Measurements from ENCODE around the gene TALDO1.

The TALDO1 gene

DNA sequence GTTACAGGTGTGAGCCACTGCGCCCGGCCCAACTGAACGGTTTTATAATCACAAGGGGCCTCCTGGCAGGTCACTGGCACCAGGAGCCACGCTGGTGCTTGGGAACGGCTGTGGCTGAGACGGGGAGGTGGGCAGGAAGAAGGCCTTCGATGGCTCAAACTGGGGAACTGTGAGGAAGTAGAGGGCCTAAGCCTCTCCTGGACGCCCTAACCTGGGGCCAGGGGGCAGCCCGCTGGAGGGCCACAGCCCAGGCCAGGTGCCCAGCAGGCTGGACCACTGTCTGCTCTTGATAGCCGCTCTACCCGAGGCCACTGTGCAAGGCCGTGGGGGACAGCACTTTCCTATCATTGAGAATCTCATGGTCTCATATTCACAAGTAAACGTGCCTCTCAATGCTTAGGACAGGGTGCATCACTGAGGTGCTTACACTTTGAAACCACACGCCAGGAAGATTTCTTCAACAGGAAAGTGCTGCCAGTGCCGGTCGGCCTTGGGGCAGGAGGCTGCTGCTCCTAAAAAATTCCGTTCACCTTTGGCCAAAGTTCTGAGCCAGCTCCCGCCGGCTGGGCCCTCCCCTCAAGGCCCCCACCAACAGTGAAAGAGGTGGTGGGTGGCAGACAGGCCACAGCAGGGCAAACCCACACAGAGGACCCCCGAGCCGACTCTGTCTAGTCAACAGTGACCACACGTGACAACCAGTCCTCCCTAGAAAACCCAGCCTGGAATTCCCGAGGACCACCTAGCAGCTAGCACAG is 22.8 kb downstream of the TALDO1 start:
- no peak for DNase-seq (ENCODE audit: low read depth, low spot score)

DNA sequence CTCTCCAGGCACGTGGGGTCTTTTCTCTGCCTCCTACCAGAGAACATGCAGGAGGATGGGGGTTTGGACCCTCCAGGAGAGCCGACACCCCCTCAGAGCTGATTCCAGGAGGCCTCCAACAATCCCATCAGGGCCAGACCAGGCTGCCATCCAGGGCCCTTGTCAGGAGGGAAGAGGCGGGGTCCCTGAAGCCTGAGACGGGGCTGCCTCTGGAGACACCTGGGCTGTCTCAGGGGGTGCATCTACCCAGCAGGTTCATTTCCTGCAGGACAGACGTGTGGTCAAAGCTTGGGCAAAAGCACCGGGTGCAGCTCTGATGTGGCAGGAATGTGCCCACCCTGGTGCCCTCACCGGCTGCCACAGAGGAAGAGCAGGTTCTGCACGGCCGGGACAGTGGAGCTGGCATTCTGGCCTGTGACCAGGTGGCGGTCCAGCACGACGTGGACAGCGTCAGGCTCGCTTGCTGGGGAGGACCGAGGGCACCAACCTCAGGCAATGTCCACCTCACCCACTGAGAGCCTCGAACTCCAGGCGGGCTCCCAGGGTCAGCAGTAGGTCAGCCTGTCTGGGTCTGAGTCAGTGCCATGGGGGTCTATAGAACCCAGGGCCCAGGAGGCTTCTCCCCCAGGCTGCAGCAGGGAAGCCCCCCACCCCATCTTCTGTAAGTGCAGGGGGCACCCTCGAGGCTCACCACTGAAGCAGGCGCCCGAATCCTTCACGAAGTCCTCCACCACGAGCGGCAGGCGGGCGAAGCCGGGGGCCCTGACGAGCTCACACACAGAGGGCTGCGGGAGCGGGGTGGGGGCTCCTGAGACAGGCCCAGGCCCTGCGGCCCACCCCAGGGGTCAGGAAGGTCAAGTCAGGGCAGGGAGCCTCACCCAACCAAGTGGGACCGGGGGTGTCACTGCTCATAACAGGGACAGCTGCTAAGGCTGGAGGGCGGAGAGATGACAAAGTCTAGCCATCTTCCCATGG is 23.7 kb downstream of the TALDO1 start:
- DNase-seq (ENCODE audit: low read depth, low spot score), result no peak

DNA sequence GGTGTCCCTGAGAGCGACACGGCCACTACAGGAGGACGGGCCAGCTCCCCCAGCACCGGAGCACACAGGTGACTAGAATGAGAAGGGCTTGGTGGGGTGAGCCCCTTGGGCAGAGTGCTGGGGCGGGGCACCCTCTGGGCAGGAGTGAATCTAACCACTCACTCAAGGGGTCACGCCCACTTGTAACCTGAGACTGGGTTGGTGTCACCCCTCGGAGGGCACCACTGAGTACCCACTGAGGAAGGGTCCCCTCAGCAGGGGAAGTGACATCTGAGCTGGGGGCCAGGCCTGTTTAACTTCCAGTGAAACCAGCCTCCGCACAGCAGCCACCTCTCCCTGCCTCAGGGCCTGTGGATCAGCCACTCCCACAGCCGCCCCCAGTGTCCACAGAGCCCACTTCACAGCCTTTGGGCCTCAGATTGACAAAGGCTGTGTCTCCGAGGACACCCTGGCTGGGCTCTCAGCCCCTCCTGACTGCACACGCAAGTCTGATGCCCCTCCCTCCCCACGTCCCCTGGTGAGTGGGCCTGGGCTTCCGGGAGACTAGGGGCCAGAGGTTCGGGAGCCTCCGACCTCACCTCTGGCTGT is 24.4 kb downstream of the TALDO1 start:
- DNase-seq (ENCODE audit: low read depth, low spot score), result no peak

DNA sequence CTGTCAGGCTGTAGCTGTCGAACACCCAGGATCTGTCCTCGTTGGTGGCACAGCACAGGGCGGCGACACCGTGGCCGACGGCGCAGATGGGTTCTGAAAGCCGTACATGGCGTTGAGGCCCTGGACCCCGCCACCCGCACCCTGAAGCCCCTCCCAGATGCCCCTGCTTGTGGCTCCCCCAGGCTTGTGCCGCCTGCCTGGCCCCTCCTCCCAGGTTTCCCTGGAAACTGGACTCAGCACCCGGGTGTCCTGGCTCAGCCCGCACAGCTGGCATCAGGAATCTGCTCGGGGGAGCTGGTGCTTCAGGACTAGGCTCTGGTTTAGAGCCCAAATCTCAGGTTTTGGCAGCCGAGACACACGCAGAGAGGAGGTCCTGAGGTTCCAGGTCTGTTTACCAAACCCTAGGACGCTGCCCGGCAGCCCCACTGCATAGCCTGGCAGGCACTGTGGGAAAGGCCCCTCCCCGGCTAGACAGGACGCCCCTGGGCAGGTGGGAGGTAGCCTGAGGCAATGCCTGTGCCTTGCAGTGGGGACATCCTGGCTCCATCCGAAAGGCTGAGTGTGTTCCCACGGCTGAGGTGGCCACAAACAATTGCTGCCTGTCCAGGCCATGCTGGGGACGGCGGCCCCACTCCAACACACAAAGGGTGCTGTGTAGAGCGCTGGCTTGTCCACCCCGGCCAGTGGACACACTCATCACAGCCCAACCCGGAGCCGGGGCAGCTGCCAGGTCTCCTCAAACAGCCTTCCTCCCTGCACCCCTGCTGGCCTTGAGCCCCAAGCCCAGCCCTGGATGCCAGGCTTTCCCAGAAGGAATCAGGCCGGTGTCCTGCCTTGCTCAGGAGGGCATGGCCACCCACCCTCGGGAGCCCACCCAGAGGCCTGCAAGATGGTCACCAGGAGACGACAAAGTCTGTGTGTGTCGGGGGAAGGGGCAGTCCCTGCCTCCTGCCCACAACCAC is 25.4 kb downstream of the TALDO1 start:
- no peak for DNase-seq (ENCODE audit: low read depth, low spot score)

DNA sequence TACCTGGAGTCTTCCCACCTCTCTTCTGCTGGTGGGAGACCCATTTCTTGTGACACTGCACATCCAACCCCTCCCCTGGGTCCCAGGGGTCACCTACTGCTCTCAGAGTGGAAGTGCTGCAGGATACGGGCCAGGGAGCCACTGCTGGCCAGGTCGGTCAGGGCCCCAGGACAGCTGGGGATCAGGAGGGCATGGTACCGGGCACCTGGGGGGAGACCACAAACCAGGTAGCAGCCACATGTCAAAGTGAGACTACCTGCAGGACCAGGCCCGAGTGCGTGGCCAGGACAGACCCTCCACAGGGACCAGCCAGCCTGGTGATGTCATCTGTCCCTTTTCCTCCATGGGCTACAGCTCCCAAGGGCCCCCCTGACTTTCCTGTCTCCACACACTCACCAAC is 26.2 kb downstream of the TALDO1 start:
- no peak for DNase-seq (ENCODE audit: low read depth, low spot score)

DNA sequence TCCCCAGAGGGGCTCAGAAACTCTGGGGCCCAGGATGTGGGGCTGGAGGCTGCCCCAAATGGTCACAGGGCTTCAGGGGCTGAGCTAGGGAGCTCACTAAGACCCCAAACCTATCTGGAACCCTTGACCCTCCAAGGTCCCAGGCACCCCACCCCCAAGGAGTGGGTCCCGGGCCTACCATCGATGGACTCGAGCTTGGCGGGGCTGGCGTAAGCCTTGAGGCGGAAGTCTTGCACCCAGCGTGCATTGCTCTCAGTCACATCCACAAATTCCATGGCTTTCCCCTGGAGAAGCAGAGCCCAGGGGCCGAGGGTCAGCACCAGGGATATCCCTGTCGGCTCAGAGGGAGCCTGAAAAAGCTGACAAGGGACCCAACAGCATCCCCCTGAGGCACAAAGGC is 26.6 kb downstream of the TALDO1 start:
- no peak for DNase-seq (ENCODE audit: low read depth, low spot score)

DNA sequence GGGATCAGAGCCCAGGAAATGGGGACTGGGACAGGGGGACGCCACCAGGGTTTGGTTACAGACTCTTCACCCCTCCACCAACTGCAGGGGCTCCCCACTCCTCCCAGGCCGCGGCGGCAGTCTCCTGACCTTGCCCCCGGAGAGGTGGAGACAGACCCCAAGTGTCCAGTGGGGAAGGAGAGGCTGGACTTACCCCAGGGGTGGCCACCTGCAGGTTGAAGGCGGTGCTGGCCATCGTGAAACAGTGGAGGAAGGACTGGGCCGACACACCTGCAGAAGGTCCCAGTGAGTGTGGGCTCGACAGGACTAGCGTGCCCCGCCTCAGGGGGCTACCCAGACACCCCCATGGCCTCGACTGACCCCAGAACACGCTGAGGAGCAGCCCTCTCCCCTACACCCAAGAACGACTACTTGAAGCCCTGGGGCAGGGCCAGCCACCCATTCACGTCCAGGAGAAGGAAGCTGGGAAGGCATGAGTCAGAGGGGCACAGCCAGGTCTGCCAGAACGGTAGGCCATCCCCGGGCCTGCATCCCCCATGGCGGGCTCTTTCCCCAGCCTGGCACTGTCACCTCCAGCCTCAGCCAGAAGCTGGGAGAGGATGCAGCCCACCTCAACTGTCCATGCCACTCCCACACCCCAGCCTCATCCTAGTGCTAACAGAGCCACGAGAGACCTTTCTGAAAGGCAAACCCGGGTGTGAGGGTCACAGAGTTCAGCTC is 27.8 kb downstream of the TALDO1 start:
- DNase-seq (ENCODE audit: low read depth, low spot score), result no peak

DNA sequence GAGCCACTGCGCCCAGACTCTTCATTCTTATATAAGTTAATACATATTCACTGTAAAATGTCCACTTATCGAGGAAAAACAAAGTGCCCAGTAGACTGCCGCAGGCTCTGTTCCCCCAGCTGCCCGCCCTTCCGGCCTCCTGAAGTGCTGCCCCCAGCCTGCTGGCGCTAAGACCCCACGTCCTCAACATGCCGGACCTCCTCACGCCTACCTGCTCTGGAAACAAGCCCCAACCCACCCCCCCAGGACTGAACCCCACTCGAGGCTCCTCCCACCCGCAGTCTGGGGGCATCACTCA is 28.9 kb downstream of the TALDO1 start:
- DNase-seq (ENCODE audit: low read depth, low spot score), result no peak

DNA sequence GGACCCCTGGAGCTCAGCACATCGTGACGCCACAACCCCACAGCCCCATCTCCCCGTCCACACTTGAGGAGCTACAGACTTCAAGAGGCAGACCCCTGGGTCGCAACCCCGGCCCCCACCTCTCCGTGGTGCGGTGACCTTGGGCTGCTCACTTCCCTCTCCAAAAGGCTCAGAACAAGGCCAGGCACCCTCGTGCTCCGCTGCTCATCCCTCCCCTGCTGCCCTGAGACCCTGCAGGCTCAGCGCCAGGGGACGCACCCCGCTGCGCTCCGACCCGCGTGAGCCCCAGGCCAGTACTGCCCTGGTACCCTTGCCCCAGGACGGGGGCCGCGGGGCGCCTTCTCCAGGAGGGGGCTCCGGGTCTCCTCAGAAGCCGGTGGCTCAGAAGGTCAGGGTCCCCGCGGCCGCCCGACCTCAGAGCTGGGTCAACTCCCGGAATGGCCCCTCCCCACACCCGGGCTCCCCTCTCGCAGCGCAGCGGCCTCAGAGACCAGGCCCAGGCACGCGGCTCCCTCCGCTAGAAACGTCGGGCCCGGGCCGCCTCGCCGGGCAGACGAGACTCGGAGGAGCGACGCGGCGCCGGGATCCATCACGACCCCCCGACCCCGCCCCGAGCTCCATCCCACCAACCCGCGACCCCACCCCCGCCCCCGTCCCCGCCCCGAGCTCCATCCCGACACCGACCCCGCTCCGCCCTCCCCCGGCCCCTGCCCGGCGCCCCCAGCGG is 29.5 kb downstream of the TALDO1 start:
- DNase-seq (ENCODE audit: low read depth, low spot score), result peak; percentile 71

DNA sequence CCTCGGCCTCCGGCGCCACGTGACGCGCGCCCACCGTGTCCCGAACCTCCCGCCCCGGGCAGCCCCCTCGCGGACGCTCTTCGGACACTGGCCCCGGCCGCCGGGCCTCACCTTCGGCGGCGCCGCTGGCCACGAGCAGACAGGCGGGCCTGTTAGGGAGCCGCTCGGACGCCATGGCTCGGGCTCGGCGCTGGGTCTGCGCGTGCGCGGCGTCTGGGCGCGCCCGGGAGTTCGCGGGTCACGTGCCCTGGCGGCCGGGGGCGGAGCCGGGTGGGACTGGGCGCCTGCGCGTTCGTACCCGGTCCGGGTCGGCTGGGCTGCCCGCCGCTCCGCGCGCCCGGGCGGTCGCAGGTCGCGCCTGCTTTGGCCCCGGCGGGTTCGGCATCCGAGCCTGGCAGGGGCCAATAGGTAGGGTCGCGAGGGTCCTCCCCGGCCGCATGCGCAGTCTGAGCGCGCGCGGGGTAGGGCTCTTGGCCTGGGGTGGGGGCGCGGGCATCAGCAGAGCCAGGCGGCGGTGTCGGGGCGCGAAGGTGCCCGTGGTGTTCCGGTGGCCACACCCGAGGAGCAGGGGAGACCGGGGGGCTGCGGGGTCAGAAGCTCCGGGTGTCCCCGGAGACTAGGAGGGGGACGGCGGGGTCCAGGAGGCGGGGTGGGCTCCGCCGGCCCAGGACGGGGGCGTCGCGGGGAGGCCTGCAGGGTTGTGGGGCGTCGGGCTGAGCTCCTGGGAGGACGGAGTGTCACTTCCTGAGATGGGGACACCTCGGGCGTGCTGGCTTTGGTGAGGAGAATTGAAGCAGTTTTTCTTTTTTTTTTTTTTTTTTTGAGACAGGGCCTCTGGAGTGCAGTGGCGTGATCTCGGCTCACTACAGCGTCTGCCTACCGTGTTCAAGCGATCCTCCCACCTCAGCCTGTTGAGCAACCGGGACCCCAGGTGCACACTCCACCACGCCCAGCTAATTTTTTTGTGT is 30.3 kb downstream of the TALDO1 start, which contains the start of gene GATD1:
GATD1 (minus strand) TSS at position 200 of the 968 bp plus-strand sequence; CDS start at position 175, 25 bp downstream.
- peak; percentile 88 for DNase-seq (ENCODE audit: low read depth, low spot score)

DNA sequence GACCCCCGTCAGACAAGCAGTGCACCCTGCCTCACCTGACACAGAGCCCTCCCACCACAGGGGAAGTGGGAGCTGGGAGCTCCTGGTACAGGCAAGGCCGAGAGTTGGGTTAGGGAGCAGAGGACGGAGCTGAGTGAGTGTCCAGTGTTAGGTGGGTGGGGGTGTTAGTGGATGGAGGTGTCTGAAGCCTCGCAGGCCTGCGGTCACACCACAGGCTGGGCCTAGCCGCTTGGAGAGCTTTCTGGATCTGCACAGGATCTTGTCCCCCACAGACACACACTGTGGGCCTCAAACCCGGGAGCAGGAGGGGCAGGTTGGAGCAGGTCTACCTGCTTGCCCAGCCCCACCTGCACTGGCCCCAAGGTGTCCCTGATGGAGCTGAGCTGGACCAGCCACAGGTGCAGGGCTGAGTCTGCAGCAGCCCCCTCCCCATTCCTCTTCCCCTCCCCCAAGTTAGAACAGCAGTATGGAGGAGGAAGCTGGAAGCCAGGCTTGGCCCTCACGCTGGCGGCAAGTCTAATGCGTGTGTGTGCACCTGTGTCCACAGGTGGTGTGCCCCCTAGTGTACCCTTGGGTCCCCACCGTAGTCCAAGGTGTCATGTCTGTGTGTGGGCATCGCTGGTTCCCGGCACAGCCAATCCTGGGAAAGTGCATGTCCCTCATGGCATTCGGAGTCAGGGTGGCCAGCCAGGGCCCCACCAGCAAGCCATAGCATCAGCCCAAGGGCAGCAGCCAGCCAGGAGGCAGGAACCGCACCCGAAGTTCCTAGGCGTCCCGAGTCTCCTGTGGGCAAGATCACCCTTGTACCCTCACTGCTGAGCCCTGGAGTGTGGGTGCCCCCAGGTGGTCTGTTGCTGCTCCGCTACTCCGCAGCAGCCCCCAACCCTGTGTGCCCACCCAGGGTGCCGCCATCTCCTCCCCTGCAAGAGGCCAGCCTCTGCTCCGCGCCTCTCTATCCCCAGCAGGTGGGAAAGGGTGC is 32.0 kb downstream of the TALDO1 start:
- no peak for DNase-seq (ENCODE audit: low read depth, low spot score)

DNA sequence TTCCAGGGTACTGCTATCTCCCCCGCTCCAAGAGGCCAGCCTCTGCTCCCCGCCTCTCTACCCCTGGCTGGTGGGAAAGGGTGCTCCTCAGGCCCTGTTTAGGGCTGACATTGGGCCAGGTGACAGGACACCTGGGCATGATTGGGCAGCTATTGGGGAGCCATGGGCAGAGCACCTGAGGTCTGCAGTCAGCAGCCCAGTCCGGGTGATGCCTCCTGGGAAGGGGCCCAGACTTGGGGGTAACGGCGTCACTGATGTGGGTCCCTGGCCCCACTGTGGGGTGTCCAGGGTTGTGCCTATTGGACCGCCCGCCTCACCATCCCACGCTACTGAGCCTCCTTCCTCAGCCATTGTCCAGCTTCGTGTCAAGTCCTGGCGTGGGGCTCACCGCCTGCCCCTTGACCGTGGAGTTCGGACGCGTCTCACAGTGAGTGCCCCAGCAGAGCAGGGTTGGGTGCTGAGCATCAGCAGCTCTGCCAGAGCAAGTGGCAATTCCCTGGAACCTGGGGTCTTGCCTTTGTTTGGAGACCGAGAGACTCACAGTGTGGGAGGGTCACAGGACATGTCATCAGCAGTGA is 32.8 kb downstream of the TALDO1 start:
- no peak for DNase-seq (ENCODE audit: low read depth, low spot score)

DNA sequence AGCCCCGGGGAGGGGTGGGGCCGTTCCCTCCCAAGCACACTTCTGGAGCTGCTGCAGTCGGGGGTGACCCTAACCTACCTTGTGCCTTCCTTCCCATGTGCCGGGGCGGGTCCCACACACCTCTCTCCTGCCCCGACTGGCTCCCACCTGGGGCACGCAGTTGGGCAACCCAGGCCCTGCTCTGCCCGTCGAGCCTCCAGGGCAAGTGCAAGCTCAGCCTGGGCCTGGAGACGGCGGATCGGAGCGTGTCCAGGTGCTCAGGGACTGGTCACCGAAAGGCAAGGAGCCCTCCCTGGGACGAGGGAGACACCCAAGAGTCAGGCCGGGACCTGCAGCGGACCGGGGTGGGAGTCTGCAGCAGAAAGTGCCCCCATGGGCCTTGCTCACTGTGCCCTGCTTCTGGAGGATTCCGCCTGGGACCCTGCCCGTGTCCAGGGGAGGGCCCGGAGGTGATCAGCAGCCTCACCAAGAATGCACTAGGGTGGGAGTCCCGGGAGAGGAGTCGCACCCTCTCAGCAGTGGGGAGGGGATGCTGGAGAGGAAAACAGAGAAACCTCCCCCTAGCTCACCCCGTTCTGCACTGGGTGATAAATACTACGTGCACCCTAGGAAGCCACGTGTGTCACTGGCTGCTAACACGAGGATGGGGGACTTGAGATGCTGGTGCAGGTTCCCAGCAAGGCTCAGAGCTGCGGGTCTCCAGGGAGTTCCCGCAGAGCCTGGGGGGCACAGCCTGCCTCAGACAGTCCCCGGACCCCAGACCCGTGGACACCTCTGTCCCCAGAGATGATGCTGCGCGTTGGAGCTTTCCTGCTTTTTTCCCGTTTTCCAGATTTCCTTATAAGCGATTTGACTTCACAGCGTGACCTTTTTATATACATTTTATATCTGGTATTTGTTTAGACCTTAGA is 35.3 kb downstream of the TALDO1 start:
- DNase-seq (ENCODE audit: low read depth, low spot score), result no peak

DNA sequence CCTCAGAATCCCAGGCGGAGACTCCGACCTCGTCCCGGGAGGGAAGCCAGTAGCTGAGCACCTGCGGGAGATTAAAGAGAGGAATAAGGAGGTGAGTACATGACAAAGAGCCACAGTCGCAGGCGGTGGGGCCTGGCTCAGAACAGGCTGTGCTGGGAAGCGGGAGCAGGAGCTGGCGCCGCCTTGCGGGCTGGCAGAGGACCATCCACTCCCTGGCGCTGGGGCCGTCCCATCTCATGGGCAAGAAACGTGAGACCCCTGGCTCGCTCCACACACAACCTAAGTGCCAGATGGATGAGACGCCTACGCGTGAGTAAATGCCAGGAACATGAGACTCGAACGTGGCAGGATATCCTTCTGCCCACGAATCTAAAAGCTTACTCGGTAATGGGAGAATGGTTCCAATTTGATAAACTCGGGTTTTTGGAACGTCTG is 36.3 kb downstream of the TALDO1 start:
- peak; percentile 96 for DNase-seq (ENCODE audit: low read depth, low spot score)

DNA sequence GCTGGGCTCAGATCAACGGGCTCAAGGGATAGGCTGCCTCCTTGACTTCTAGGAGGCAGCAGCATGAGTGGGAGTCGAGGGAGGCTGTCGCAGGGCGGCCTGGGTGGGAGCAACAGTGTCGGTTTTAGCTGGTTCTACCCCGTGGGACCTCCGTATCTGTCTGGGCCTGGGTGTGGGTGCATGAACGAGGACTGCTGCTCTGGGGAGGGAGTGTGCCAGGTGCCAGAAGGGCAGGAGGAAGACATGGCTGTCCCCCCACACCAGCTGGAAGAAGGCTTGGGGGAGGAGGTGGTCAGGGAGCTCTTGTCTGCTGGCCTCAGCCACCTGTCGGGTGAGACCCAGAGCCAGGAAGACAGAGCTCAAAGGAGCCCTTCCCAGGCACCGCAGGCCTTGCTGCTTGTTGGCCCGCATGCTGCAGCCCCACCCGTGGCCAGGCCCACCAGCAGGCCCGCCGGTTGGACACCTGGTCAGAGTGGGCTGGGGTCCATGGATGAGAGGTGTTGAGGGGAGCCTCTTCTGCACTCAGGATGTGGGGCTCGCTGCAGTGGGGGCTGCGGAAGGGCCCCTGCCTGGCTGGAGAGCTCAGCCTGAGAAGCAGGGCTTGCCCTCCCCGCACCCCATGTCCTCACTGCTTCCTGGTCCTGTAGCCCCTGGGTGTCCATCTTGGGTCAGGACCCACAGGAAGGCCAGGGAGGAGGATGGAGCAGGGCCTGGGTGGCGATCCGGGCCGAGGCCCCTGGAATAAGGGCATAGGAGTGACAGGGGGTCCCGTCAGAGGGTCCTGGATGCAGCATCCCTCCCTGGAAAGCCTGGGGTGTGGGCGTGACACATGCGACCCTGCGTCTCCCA is 39.2 kb downstream of the TALDO1 start:
- no peak for DNase-seq (ENCODE audit: low read depth, low spot score)

All from ELF-1 (cell line).